Progenitor cell of endocrine pancreas (in vitro differentiated cells): ENCODE measurements around the gene DEFB113. TPM values are rescaled to one million over a fixed set of nuclear protein-coding genes. Genes with fewer than 3 reads are reported as not detected.

Experiments
- DNase-seq: peaks from one replicate; pipeline ENCODE4 v3.0.0; 2021; ENCODE audit warnings: low spot score; ENCODE audit not compliant: unreplicated experiment
- H3K27ac Mint-ChIP-seq: 2 replicates; pipeline ENCODE4 v1.8.0; 2021; ENCODE audit warnings: mild to moderate bottlenecking, moderate library complexity, mixed read lengths
- H3K27me3 Mint-ChIP-seq: 2 replicates; pipeline ENCODE4 v1.8.0; 2021; ENCODE audit warnings: mixed read lengths
- H3K36me3 Mint-ChIP-seq: 2 replicates; pipeline ENCODE4 v1.8.0; 2022; ENCODE audit warnings: mixed read lengths; ENCODE audit not compliant: insufficient read depth
- H3K4me1 Mint-ChIP-seq: 2 replicates; pipeline ENCODE4 v1.8.0; 2021; ENCODE audit warnings: low read depth, mixed read lengths
- H3K4me3 Mint-ChIP-seq: 2 replicates; pipeline ENCODE4 v1.8.0; 2021; ENCODE audit warnings: low read depth, mild to moderate bottlenecking, moderate library complexity, mixed read lengths
- H3K9me3 Mint-ChIP-seq: 2 replicates; pipeline ENCODE4 v1.8.0; 2021; ENCODE audit warnings: low read depth, mixed read lengths
- CTCF ChIP-seq: fragments of 200-600 bp; sonication (generic); IDR thresholded peaks from one replicate; pipeline ENCODE4 v1.5.0; 2021; ENCODE audit warnings: antibody characterized with exemption, mild to moderate bottlenecking; ENCODE audit not compliant: unreplicated experiment
- total RNA-seq: library from RNA; stranded (reverse); gene quantifications from 2 replicates; pipeline ENCODE4 v1.2.1, GENCODE V29; 2021

The DEFB113 gene
- total RNA-seq, 1 donor from 2014 or later, result not detected

GRCh38 chr6:49933526-49933925, 35.9 kb downstream of the DEFB113 start:
- no peaks in the 10 kb centered on the region for H3K27me3 Mint-ChIP-seq
- DNase-seq, result no peak
- H3K27ac Mint-ChIP-seq, result no peak overlapping the region
- H3K4me1 Mint-ChIP-seq, result peaks cover 3% of the 10 kb centered on the region
- no peaks in the 10 kb centered on the region for H3K36me3 Mint-ChIP-seq
- TF ChIP-seq CTCF, result no peak
- H3K9me3 Mint-ChIP-seq, result no peaks in the 10 kb centered on the region
- H3K4me3 Mint-ChIP-seq, result no peak overlapping the region

- TF ChIP-seq CTCF, result no peak
- peaks cover 1% of the 10 kb centered on the region for H3K4me1 Mint-ChIP-seq
- no peak overlapping the region for H3K4me3 Mint-ChIP-seq
- no peaks in the 10 kb centered on the region for H3K27me3 Mint-ChIP-seq
- no peaks in the 10 kb centered on the region for H3K9me3 Mint-ChIP-seq
- H3K36me3 Mint-ChIP-seq, result no peaks in the 10 kb centered on the region
- no peak overlapping the region for H3K27ac Mint-ChIP-seq
- no peak for DNase-seq
Measured at GRCh38 chr6:49929340-49929739, 40.1 kb downstream of the DEFB113 start.

GRCh38 chr6:49923826-49924225, 45.6 kb downstream of the DEFB113 start:
- Mint-ChIP-seq H3K27ac (no peak overlapping the region), H3K4me1 (peaks cover 1% of the 10 kb centered on the region), H3K36me3 (no peaks in the 10 kb centered on the region), H3K9me3 (no peaks in the 10 kb centered on the region), H3K27me3 (peaks cover under 1% of the 10 kb centered on the region), H3K4me3 (no peak overlapping the region)
- no peak for DNase-seq
- no peak for TF ChIP-seq CTCF

- Mint-ChIP-seq H3K4me3 (no peak overlapping the region), H3K36me3 (no peaks in the 10 kb centered on the region), H3K9me3 (no peaks in the 10 kb centered on the region), H3K27ac (no peak overlapping the region), H3K27me3 (peaks cover 10% of the 10 kb centered on the region), H3K4me1 (peaks cover under 1% of the 10 kb centered on the region)
- no peak for TF ChIP-seq CTCF
- no peak for DNase-seq
Measured at GRCh38 chr6:49919935-49920644, 49.3 kb downstream of the DEFB113 start.

- TF ChIP-seq CTCF, result no peak
- DNase-seq, result no peak
Measured at GRCh38 chr6:49919261-49919660, 50.2 kb downstream of the DEFB113 start.

More at GRCh38 chr6:49919261-49919660, 50.2 kb downstream of the DEFB113 start:
- peaks cover 10% of the 10 kb centered on the region for H3K27me3 Mint-ChIP-seq
- H3K36me3 Mint-ChIP-seq, result no peaks in the 10 kb centered on the region
- no peak overlapping the region for H3K27ac Mint-ChIP-seq
- H3K4me1 Mint-ChIP-seq, result peaks cover 4% of the 10 kb centered on the region
- no peaks in the 10 kb centered on the region for H3K9me3 Mint-ChIP-seq
- no peak overlapping the region for H3K4me3 Mint-ChIP-seq
